GM12878 (cell line): Measurements from ENCODE around the gene SPTBN1. TPM values are rescaled to one million over a fixed set of nuclear protein-coding genes. Genes with fewer than 3 reads are reported as not detected.

ENCODE experiments used
- BHLHE40 ChIP-seq, 2 experiments: fragments of 450-650 bp in 1 of 2; IDR thresholded peaks; 2 replicates each; pipeline ENCODE4 v1.6.1; 2011 to 2017; ENCODE audit warnings: low read depth in 2 of 2, borderline replicate concordance in 1 of 2, improper control_type of control experiment in 1 of 2, low read length in 1 of 2, mild to moderate bottlenecking in 1 of 2
- BMI1 ChIP-seq: fragments of 450-650 bp; IDR thresholded peaks from 2 replicates; pipeline ENCODE4 v1.6.1; 2016; ENCODE audit warnings: mild to moderate bottlenecking, moderate library complexity, borderline replicate concordance
- CEBPB ChIP-seq, 2 experiments: fragments of 150-350 bp in 1 of 2; IDR thresholded peaks; 2 replicates each; pipeline ENCODE4 v1.6.1; 2012 to 2014; ENCODE audit warnings: low read depth in 2 of 2, low read length in 2 of 2, borderline replicate concordance in 1 of 2, inconsistent platforms in 1 of 2
- CREM ChIP-seq: IDR thresholded peaks from 2 replicates; pipeline ENCODE4 v1.6.1; 2014; ENCODE audit warnings: antibody characterized with exemption, low read depth
- DPF2 ChIP-seq: fragments of 450-650 bp; IDR thresholded peaks from 2 replicates; pipeline ENCODE4 v1.6.1; 2017; ENCODE audit warnings: mild to moderate bottlenecking
- EP300 ChIP-seq, 2 experiments: fragments of 150-350 bp in 1 of 2; IDR thresholded peaks; 2 replicates each; pipeline ENCODE4 v1.6.1; 2011 to 2012; ENCODE audit warnings: low read depth in 2 of 2, low read length in 2 of 2, borderline replicate concordance in 1 of 2, improper control_type of control experiment in 1 of 2, inconsistent platforms in 1 of 2; ENCODE audit not compliant: control insufficient read depth in 1 of 2
- IRF4 ChIP-seq: IDR thresholded peaks from 2 replicates; pipeline ENCODE4 v1.6.1; 2011; ENCODE audit warnings: low read depth, low read length
- KLF5 ChIP-seq: fragments of 450-650 bp; IDR thresholded peaks from 2 replicates; pipeline ENCODE4 v1.6.1; 2014; ENCODE audit warnings: mild to moderate bottlenecking; ENCODE audit not compliant: partially characterized antibody
- MEF2B ChIP-seq: fragments of 450-650 bp; IDR thresholded peaks from 2 replicates; pipeline ENCODE4 v1.6.1; 2018; ENCODE audit warnings: mild to moderate bottlenecking, moderate library complexity; ENCODE audit not compliant: partially characterized antibody, poor library complexity, severe bottlenecking
- NFYB ChIP-seq: IDR thresholded peaks from 2 replicates; pipeline ENCODE4 v1.6.1; 2011; ENCODE audit warnings: low read depth, mild to moderate bottlenecking, low read length, improper control_type of control experiment, moderate library complexity; ENCODE audit not compliant: insufficient read depth
- PAX5 ChIP-seq: IDR thresholded peaks from 2 replicates; pipeline ENCODE4 v1.6.1; 2011; ENCODE audit warnings: low read depth, low read length, borderline replicate concordance
- PKNOX1 ChIP-seq: fragments of 450-650 bp; IDR thresholded peaks from 2 replicates; pipeline ENCODE4 v1.6.1; 2016; ENCODE audit warnings: mild to moderate bottlenecking
- POU2F2 ChIP-seq: IDR thresholded peaks from 3 replicates; pipeline ENCODE4 v1.6.1; 2011; ENCODE audit warnings: low read depth, mild to moderate bottlenecking, low read length, borderline replicate concordance
- RAD21 ChIP-seq: IDR thresholded peaks from 2 replicates; pipeline ENCODE4 v1.6.1; 2011; ENCODE audit warnings: mild to moderate bottlenecking, low read depth, low read length, moderate library complexity; ENCODE audit not compliant: insufficient read depth
- RAD51 ChIP-seq: fragments of 450-650 bp; IDR thresholded peaks from 2 replicates; pipeline ENCODE4 v1.6.1; 2016; ENCODE audit warnings: moderate library complexity, mild to moderate bottlenecking, inconsistent platforms
- RBBP5 ChIP-seq: fragments of 200-600 bp; sonication (generic); conservative IDR thresholded peaks from 2 replicates; pipeline ENCODE4 v1.6.1; 2016
- REST ChIP-seq: IDR thresholded peaks from 2 replicates; pipeline ENCODE4 v1.6.1; 2012; ENCODE audit warnings: mild to moderate bottlenecking, low read depth, low read length
- SMC3 ChIP-seq: IDR thresholded peaks from 2 replicates; pipeline ENCODE4 v1.6.1; 2011; ENCODE audit warnings: low read length, improper control_type of control experiment, borderline replicate concordance
- SPI1 ChIP-seq: IDR thresholded peaks from 2 replicates; pipeline ENCODE4 v1.6.1; 2011; ENCODE audit warnings: low read depth, mild to moderate bottlenecking, low read length, moderate library complexity, borderline replicate concordance; ENCODE audit not compliant: insufficient read depth
- STAT1 ChIP-seq: fragments of 450-650 bp; conservative IDR thresholded peaks from 2 replicates; pipeline ENCODE4 v1.6.1; 2014; ENCODE audit warnings: antibody characterized with exemption, mild to moderate bottlenecking
- ZBED1 ChIP-seq: IDR thresholded peaks from 2 replicates; pipeline ENCODE4 v1.6.1; 2016; ENCODE audit warnings: borderline replicate concordance
- ZBTB11 ChIP-seq: fragments of 450-650 bp; formaldehyde crosslinking; IDR thresholded peaks from 2 replicates; pipeline ENCODE4 v1.5.0; 2022; ENCODE audit warnings: mild to moderate bottlenecking, missing genetic modification characterization
- ZNF24 ChIP-seq: fragments of 450-650 bp; IDR thresholded peaks from 2 replicates; pipeline ENCODE4 v1.6.1; 2017; ENCODE audit warnings: antibody characterized with exemption, mild to moderate bottlenecking
- ZZZ3 ChIP-seq: IDR thresholded peaks from 2 replicates; pipeline ENCODE4 v1.6.1; 2011; ENCODE audit warnings: low read depth; ENCODE audit not compliant: control insufficient read depth, insufficient read length
- polyA plus RNA-seq, 11 experiments: library from polyadenylated mRNA; depleted of rRNA in 4 of 11; unstranded in 6 of 11; stranded (reverse) in 5 of 11; fragments of >200 nt; fragmentation: Nextera tagmentation in 4 of 11; fragmentation: Illumina TruSeq in 1 of 11; extraction: Ambion mirVana in 4 of 11; extraction: Trizol in 1 of 11; gene quantifications; 1 replicate in 1 of 11; 2 replicates in 10 of 11; pipeline versions ENCODE4 v1.2.1 to v1.2.3, GENCODE V29; 2011 to 2016; ENCODE audit warnings: inconsistent platforms in 2 of 11, missing spikeins in 2 of 11, low read depth in 1 of 11
- total RNA-seq, 4 experiments: library from RNA; depleted of rRNA in 3 of 4; stranded (reverse); fragments of >200 nt in 3 of 4; fragmentation: Illumina TruSeq in 1 of 4; extraction: Trizol in 1 of 4; gene quantifications; 2 replicates each; pipeline versions ENCODE4 v1.2.1 to v1.2.3, GENCODE V29; 2013 to 2021

Gene SPTBN1
- total and polyA plus RNA-seq, 10 of the 15 experiments (the other 5 are each of a cell fraction or from before 2014, with no cell fraction given): 20.6 to 154 (median 76.7) TPM

- TF ChIP-seq ZBTB11 (CRISPR knock-in tag): no peak
- no peak for TF ChIP-seq STAT1
- TF ChIP-seq SPI1: 0 out of 2 replicates have a peak, but pooled peaks have one; percentile 35
- no peak for TF ChIP-seq RAD51
- no peak for TF ChIP-seq CEBPB (IDR thresholded peaks at IDR 0.05; ENCODE audit: borderline replicate concordance in 1 of 2, low read depth in 2 of 2, low read length in 2 of 2)
- TF ChIP-seq BHLHE40 (IDR thresholded peaks at IDR 0.05; ENCODE audit: borderline replicate concordance in 1 of 2, low read depth in 2 of 2, low read length in 1 of 2): no peak
- no peak for TF ChIP-seq POU2F2
- TF ChIP-seq MEF2B: no peak
- TF ChIP-seq CREM: no peak
- TF ChIP-seq EP300 (IDR thresholded peaks at IDR 0.05; ENCODE audit: borderline replicate concordance in 1 of 2, control insufficient read depth in 1 of 2, low read depth in 2 of 2, low read length in 2 of 2): no peak
- TF ChIP-seq SMC3: 0 out of 2 replicates have a peak, but pooled peaks have one; percentile 31
- no peak for TF ChIP-seq KLF5
- no peak for TF ChIP-seq ZBED1
- TF ChIP-seq ZZZ3: no peak
- no peak for TF ChIP-seq NFYB
- no peak for TF ChIP-seq ZNF24
- no peak for TF ChIP-seq PAX5
- TF ChIP-seq RBBP5: no peak
- TF ChIP-seq RAD21: peak; percentile 32; the same call in 1 of the 2 replicates
- no peak for TF ChIP-seq BMI1
- no peak for TF ChIP-seq IRF4
- no peak for TF ChIP-seq REST
- TF ChIP-seq PKNOX1: no peak
- TF ChIP-seq DPF2: peak; percentile 83
These were observed 101.6 kb downstream of the SPTBN1 start (continued) for GRCh38 chr2:54557601-54558187.
